SKM-1 treated with dmso at 0.1 percent for 144 hours (cell line): ENCODE results near the gene JADE3.

Source experiments
- DNase-seq: peaks from one replicate; lab custom pipeline; 2025; ENCODE audit not compliant: unreplicated experiment; lab: John Stamatoyannopoulos, UW

JADE3 gene

DNA sequence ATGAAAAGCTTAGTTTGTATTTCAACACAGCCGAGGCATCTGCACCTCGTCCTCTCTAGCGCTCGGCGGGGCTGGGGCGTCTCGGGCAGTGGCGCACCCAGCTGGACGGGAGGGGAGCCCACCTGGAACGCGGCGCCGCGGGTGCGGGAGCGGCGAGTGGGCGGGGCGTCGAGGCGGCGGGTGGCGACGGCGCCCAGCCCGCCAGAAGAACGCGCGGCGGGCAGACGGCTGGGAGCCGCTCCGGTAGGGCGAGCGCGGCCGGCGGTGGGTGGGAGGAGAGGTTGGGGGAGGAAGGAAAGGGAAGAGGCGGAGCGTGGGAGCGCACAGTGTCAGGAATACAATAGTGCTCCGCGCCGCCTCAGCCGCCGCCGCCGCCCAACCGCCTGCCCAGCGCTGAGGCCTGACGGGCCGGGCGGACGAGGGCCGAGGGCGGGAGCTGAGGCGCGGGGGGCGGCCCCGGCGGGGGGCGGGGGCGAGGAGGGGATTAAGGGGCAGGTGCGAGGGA lies at the start of gene JADE3:
Gene JADE3, plus strand, starts transcription at position 324 of the 505 bp plus-strand sequence. CDS start 72,474 bp downstream, outside the sequence.
- DNase-seq, result peak; percentile 7

DNA sequence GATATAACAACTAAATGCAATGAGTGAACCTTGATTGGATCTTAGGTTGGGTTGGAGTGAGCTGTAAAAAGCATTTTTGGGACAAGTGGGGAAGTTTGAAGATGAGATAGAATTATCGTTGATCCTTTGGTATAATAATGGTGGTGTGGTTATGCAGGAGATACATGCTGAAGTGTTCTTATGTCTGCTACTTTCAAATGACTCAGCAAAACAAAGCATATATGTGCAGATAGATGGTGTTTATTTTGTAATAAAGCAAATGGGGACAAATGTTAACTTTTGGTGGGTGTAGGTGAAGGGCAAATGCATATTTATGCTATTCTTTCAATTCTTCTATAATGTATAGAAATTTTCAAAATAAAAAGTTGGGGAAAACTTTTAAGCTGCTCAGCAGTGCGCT lies 49.1 kb upstream of the JADE3 start:
- DNase-seq, result no peak

DNA sequence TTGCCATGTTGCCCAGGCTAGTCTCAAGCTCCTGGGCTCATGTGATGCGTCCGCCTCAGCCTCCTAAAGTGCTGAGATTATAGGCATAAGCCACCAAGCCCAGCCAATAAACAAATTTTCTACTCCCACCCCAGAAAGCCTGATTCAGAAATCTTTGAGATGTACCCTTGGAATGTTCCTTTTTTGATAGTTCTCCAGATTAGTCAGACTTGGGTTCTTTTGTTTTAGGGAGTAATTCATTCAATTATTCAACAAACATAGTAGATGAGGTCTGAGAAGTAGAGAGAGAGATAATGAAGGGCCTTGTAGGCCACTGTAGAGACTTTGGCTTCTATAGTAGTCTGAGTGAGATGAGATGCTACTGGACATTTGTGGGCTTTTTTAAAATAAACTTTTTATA lies 47.6 kb upstream of the JADE3 start:
- DNase-seq, result no peak

DNA sequence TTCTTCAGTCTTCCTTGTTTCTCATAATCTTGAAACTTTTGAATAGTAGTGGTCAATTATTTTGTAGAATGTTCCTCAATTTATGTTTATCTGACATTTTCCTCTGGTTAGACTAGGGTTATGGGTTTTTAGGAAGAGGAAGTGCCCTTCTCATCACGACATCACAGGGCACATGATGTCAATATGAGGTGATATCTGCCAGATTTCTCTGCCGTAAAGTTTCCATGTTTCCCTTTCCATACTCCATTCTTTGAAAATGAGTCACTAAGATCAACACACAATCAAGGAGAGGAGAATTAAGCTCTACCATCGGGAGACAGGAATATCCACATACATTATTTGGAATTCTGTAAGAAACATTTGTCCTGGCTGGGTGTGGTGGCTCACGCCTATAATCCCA lies 46.9 kb upstream of the JADE3 start:
- no peak for DNase-seq

DNA sequence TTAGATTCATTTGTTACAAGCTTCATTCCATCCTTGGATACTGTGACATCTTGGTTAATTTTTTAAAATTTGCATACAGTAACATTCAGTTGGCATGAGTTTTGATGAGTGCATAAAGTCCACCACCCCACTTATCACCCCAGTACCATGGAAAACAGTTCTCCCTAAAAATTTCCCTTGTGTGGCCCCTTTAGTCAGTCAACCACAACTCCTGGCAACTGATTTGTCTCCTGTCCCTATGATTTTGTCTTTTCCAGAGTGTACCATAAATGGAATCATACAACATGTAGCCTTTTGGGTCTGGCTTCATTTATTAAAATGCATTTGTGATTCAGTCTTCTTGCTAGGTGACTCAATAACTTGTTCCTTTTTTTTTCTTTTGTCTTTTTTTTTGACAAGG lies 45.5 kb upstream of the JADE3 start:
- no peak for DNase-seq

DNA sequence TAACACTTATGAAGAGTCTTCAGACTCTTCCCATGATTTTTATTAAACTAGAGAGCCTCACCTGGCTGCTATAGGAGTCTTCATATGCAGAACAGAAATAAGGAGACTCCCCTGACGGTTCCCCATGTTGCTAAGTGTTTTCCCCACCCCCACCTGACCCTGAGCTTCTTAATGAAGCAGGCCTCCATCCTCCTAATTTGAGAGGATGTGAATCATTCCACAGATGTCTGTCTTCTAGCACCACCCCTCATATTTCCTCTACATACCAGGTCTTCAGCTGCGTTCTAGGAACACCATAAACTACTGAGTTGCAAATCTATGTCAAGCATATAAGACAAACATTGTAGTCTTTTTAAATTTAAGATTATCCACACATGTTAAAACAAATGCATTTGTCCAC lies 38.5 kb upstream of the JADE3 start:
- no peak for DNase-seq

DNA sequence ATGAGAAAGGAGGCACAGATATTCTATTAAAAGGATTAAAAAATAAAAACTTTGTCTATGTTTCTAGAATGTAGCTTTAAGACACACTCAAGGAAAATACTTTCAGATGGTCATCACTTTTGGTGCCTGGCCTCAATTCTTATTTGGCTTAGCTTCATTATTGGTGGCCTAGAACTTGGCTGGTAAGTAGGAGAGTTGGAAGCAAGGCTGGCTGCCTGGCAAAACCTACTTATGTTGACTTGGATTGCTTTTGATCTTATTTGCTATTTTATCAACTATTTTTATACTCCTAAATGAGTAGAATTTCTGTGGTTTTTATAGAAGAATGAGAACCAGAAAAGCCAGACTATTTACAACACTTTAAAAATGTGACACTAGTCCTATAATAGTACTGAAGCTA lies 35.3 kb upstream of the JADE3 start:
- DNase-seq, result no peak

DNA sequence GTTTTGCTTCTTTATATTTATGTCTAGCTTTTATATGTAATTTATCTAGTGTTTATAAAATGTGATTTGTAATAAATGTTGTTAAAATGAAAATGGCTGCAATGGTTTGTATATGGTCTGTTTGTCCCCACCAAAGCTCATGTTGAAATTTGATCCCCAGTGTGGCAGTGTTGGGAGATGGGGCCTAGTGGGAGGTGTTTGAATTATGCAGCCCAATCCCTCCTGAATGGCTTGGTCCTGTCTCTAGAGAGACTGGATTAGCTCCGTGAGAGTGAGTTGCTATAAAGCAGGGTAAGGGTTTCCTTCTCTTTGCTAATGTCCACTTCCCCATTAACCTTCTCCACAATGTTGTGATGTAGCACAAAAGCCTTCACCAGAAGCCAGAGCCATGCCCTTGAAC lies 30.0 kb upstream of the JADE3 start:
- no peak for DNase-seq

DNA sequence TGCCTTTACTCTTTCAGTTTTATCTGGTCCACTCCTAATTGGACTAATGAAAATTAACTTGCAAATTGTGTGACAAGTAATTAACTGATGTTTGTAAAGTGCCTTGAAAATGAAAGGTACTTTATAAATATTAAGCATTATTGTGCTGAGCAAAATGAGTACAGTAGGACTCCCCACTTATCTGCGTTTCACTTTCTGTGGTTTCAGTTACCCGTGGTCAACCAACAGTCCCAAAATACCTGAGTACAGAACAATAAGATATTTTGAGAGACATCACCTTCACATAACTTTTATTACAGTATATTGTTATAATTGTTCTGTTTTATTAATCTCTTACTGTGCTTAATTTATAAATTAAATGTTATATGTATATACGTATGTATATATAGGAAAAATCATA lies 27.4 kb upstream of the JADE3 start:
- no peak for DNase-seq

DNA sequence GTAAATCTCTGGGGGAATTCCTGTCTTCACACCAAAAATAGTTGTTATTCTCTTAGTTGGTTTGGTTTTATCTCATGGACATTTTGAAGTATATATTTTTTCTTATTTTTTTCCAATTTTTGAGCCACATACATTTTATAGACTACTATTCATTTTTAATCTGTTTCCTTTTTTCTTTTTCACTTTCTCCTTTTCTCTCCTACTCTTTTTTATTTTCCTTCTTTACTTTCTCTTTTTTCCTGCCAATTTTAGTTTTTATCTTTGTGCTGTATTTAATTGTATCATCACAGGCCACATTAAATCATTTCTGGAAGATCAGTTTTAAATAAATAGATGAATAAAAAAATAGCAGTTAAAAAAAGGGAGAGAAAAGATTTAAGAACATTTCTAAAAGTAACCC lies 14.0 kb upstream of the JADE3 start:
- DNase-seq, result no peak

DNA sequence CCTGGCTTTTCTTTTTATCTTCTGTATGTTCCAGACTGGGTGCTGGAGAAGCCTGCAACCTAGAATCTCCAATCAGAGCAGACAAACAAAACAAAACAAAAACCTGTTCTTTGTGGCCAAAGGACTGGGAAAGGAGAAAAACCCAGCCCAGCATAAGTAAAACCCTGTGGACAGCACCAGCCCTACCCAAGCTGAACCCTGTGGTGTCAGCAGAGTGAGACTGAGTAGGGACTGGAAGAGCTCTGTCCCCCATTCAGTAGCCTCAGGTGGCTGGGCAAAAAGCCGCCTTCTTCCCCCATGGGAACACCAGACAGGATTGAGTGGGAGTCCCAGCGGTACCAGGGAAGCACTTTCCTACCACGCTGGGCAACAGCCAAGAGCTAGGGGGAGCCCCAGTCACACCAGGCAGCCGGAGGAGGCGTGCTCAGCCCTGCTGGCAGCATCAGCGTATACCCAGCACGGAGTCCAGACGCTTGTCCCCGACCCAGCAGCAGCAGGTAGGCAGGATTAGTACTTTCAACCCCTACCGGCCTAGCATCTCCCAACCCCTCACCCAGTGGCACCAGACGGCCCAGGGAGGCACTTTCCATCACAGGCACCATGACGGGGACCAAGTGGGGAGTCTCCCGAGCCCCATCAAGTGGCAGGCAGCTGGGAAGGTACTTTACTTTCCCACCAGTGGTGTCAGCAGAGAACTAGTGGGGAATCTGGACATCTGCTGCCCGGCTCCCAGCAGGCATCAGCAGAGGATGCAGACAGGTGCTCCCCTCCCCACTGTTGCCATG lies 8.6 kb upstream of the JADE3 start:
- peak; percentile 46 for DNase-seq

DNA sequence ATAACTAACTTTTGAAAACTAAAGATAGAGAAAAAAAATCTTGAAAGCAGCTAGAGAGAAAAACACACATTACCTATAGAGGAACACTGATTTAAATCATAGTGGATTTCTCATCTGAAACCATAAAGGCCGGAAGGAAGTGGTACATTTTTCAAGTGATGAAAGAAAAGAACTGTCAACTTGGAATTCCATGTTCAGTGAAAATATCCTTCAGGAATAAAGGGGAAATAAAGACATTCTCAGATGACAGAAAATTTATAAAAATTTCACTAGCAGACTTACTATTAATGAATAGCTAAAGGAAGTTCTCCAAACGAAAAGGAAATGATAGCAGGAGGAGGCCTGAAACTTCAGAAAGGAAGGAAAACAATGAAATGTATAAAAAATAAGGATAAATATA lies 7.6 kb upstream of the JADE3 start:
- DNase-seq, result no peak

DNA sequence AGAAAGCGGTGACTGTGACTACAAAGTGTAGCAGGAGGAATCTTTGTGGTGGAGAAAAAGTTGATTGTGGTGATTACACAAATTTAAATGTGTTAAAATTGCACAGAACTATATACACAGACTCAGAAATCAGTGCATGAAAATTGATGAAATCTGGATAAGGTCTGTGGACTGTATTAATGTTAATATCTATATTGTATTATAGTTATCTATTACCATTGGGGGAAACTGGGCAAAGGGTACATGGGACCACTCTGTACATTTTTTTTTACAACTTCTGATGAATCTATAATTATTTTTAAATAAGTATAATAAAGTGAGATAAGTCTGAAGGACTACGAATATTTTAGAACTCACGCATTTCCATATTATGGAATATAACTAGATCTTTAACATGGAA lies 1.8 kb upstream of the JADE3 start:
- no peak for DNase-seq

DNA sequence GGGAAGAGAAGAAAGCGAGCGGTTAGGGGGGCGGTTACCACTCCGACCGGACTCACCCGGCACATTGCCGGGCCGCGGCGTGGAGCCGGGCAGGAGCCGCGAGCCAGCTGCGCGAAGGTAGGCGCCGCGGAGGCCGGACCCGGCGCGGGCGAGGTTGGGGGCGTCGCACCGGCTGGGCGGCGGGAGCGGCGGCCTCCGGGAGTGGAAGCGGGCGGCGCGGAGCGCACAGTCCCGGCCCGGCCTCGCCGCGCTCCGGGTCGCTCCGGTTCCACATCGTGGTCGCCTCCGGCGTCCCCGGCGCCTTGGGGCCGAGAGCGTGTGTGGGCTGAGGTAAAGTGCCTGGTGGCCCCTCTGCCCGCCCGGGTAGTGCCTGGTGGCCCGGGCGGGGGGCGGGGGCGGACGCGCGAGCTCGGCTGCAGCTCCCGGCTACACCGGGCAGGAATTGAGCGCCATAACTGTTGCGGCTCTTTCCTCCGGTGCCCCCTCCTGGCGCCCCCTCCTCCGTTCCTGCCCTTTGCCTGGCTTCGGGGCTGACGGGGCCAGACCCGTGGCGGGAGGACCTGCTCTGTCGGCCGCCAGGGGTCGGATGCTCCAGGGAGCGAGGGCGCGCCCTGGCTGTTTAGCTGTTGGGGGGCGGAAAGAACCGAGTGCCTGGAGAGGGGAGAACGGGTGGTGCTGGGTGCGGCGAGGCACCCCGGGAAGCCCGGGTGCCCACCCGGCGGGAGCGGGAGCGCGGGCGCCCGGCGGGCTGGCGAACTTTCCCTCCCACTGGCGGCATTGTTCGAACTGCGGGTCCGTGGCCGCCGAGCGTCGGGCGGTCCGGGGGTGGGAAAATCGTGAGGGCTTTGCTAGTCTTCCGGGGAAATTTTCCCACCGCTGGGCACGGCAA lies 626 bp downstream of the JADE3 start:
- peak; percentile 15 for DNase-seq

DNA sequence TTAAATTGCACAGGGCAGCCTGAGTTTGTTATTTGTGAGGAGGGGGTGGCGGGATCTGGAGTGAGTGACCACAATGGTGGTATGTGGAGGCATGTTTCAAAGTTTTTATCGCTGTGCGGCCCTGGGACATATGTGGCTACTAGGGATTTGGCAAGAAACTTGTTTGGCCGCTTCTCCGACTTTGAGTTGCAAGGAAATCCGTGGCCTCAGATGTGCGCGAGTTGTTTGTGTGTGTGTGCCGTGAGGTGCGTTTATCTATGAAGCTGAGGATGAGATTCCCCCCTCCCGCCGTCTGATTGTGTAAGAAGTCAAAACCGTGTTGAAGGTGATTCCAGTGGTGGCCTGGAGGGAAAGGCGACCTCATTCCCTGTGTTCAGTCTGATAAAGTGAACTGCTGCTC lies 1.4 kb downstream of the JADE3 start:
- DNase-seq, result no peak

DNA sequence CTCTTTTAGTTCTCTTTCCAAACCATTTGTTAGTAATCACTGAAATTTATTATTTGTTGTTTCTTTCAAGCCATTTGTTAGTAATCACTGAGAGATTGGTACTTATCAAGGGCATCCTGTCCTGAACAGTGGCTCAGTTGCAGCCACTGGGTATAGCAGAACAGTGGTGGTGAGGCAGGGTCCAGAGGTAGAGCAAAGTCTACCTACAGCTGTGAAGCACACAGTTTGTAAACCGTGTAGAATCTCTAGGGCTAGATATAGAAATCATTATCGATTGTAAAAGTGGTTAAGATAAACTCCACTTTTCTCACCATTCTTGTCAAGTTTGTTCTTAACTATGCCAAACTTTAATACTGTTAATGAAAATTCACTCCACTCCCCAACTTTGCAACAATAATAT lies 4.1 kb downstream of the JADE3 start:
- DNase-seq, result no peak

DNA sequence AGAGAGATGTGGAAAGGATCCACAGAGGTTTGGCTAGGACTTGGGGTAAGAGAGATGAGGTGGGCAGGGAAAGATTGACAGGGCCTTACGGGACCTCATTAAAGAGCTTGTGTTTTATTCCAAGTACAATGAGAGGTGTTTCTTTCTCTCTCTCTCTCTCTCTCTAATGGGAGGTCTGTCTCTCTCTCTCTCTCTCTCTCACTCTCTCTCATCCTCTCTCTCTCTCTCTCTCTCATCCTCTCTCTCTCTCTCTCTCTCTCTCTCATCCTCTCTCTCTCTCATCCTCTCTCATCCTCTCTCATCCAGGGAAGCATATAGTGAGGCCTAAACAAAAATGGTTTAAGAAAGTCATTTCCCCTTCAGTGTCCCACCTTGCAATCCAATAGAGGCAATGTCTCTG lies 5.4 kb downstream of the JADE3 start:
- DNase-seq, result no peak

DNA sequence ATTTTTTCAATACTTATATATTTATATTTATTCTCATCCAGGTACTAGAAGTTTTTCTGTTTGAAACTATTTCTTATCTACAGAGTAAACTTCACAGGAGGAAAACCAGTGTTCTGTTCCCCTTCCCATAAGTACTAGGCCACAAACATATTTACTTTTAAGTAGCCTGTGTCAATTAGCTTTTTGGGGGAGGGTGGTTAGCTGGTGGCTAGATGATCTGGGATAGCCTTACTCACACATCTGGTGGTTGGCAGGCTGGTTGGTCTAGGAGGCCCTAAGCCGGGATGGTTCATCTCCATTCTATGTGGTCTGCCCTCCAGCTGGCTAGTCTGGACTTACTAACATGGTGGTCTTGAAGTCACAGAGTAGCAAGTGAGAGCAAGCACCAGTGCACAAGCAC lies 6.2 kb downstream of the JADE3 start:
- no peak for DNase-seq

DNA sequence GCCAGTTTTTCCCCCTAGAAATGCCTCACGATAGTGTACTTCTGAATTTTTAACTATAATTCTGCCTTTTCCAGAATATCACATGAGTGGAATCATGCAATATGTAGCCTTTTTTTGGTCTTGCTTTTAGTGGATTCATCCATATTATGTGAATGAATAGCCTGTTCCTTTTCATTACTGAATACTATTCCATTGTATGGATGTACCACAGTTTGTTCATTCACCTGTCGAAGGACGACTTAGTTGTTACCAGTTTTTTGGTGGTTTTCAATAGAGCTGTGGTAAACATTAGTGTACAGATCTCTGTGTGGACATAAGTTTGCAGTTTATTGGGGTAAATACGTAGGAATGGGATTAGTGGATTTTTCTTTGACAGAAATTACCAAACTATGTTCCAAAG lies 8.0 kb downstream of the JADE3 start:
- DNase-seq, result no peak

DNA sequence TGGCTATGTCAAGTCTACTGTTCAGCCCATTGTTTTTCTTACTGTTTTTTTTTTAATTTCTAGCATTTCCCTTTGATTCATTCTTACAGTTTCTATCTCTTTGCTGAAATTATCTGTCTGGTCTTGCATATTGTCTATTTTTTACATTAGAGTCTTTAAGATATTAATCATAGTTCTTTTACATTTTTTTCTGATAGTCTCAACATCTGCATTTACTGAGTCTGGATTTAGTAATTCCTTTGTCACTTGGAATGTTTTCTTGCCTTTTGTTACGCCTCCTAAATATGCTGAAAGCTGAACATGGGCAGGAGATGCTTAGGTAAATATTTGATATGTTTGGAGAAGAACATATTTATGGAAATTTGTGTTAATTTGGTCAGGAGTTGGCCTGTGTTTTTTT lies 10.4 kb downstream of the JADE3 start:
- DNase-seq, result no peak

DNA sequence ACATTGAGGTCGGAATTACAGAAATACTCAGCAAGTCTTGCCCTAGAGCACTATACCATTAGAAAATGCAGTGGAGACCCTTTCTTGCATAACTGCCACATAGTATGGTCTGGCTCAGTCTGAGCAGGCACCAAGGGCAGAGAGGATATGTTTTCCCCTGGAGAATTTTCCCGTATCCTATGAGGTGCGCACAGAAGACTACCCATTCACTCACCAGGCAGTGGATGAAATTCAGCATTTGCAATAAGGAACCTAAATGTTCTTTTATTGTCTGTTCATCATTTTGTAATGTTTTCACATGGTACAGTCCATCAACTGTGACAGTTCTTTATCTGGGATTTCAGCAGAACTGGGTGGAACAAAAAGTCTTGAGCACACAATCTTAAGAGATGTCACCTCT lies 15.5 kb downstream of the JADE3 start:
- DNase-seq, result no peak
